ENCODE measurements around the gene IKZF1.

The IKZF1 gene

DNA sequence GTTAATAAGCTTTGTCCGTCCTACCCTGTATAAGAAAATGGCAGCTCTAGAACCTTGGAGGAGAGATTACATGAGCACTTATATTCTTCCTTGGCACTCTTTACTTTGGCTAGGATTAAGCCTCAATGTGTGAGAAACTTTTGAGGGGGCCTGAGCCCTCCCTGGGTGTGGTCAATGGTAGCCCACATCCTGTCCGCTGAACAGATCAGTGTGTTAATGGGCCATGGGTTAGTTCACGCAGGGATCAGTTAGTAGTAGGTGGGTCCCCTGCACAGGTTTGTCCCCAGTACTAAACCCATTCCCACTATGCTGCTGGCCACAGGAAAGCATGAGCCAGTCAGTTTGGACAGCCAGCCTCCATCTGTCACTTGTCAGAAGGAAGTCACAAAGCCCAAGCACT, 20.2 kb upstream of the IKZF1 start:
- no peak for DNase-seq

DNA sequence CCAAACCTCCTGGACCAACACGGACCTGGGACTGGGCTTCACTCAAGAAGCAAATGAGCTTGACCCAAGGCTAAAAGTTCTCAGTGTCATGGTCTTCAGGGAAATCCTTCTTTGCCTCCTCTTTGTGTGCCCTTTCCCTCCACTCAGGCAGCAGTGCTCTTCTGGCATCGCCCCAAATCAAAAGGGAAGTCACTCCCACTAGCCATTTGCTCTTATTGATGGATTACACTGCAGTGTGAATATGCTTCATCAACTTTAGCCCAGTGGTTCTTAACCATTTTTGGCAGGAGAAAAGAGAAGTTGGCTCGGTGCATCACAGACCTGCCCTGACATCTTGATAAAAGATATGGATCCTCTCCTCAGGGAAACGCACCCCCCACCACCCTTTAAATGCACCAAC, 19.2 kb upstream of the IKZF1 start:
- no peak for DNase-seq

- DNase-seq = no peak
These were observed 17.4 kb upstream of the IKZF1 start for GRCh38 chr7:50287129-50287528.

DNA sequence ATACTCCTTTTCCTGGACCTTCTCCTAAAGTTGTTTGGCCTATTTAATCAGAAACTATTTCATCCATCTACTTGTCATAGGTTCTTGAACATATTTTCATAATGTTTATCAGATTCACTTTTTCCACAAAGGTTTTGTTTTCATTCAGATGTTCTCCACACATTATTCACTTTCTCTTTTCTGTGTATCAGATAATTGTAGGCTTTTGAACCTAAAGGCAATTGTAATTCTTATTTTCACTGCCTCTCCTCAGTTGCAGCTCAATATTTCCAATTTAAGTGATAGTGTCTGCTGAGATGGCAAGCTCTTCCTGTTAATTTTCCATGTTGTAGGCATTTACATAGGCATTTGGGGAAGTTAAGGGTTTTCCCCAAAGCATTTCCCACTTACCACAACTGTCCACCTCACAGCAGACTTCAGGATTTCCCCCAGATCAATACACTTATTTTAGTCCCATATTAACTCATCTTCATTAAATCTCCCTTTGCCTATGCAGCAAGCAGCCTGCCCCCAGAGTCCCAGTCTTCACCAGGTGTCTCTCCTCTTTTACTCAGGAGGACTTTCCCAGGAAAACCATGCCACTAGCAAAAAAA, 12.3 kb upstream of the IKZF1 start:
- DNase-seq = no peak

DNA sequence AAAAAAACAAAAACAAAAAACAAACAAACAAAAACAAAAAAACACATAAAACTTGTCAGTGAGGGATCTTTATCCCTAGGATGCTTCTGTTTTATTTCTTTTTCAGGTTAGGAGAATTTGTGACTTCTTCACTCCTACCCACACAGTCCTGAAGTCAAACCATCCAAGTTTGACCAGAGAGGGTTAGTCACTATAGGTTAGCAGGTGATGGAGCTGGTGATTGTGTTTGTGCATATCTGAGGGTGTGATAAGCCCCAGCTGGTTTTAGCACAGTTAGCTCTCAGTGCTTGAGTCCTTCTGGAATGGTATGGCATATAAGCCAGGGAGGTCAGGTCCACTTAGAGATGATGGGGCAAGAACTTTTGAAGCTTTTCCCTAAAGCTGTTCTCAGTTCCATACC, 11.8 kb upstream of the IKZF1 start:
- DNase-seq = no peak

DNA sequence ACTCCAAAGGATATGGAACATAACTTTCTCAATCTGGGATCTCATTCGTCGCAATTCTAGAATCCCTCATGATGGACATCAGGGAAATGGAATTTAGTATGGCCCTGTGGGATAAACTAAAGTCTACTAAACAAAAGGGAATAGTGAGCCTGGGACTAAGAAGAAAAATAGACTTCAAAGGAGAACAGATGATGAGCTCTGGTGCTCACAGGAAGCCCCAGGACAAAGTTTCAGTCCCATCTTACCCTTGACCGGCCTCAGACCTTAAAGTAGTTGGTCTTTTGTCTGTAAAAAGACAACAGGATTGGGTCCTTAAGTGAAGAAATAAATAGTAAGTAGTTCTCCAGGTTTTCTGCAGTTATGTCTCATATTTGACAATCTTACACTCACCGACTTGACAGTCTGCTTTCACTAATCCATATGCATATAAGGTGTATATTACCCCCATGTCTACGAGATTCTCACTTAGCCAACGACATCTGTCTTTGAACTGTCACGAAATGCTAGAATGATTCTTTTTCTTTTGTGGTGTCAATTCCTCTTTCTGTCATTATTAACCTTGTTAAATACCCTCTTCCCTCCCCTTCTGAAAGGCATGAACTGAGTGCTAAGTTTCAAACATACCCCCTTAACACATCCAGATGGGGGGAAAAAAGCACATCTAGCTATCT, 10.9 kb upstream of the IKZF1 start:
- DNase-seq = no peak

DNA sequence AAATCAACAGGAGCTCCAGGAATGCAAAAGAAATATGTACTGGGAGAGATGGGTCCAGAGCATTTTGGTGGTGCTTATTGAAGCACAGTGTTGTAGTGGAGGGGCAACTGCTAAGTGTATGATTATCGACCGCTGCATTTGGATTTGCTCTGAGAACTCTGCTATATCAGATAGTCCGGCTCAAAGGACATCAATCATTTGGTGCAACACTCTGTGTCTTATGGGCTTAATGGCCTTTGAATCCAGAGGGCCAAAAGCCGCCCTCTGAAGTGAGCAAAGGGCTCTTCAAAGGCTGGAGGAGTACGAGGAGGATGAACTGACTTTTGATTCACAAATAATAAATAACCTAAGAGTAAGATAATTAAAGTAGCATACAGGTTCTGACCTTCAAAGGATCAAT, 9.4 kb upstream of the IKZF1 start:
- DNase-seq = no peak

GRCh38 chr7:50296799-50297198, 7.7 kb upstream of the IKZF1 start:
- no peak for DNase-seq

- DNase-seq = no peak
These were observed 5.5 kb upstream of the IKZF1 start for GRCh38 chr7:50298811-50299562.

DNA sequence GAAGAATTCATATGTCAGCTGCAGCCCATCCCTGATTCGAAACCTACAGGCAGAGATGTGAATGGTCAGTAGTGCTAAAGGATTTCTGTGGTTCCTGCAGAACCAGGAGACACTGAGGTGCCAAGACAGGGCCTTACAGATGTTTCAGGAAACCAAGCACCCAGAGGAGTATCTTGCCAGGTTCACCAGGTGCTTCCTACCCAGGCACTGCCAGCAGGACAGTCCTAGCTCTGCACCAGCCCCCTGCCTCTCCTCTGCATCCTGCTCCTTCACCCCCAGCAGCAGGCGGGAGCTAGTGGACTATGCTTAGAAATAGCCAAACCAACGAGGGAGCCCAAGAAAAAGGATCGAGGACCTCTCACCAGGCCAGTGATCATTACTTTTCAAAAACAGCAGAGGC, 4.2 kb upstream of the IKZF1 start:
- DNase-seq = no peak

DNA sequence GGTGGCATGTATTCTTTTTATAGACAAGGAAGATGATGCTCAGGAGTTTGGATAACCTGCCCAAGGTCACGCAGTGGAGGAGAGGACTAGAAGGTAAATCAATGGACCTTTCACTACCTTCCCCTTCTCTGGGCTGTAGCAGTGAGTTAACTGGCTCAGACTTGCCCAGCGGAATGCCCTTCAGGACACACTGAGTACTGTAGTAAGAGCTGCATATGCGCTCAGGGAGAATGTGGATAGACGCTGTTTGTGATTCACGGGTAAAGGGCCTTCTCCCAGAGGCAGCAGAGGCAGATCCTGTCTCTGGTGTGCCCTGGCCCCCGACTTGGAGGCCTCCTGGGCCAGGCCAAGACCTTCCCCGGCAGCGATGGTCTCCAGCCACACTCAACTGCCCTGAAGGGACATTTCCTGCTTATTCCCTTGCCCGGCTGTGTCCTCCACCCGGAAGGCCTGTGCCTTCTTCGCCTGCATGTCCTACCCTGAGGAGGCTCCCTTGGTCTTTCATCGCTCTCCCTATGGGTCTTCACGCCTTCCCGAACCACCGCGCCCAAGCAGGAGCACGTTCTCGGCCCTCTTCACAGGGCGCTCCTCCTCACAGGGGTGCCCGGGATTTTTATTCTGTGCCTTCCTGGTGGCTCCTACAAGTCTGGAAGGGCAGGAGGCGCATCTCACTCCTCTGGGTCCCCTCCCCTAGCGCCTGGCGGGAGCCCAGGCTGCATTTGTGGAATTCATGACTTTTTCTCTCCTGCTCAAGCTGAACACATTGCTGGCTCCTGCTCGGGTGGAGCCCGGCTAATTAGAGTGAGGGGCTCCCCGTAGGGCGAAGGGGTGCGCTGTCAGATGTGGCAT, 1.8 kb upstream of the IKZF1 start:
- DNase-seq = no peak

GRCh38 chr7:50303335-50304128, 984 bp upstream of the IKZF1 start:
- DNase-seq = peak in 1 of 2 donors; percentile 31

- peak; percentile 69 to 76 for DNase-seq
These were observed 531 bp downstream of the IKZF1 start for GRCh38 chr7:50304911-50305582.

GRCh38 chr7:50305583-50306493, 1.3 kb downstream of the IKZF1 start:
- DNase-seq = no peak

DNA sequence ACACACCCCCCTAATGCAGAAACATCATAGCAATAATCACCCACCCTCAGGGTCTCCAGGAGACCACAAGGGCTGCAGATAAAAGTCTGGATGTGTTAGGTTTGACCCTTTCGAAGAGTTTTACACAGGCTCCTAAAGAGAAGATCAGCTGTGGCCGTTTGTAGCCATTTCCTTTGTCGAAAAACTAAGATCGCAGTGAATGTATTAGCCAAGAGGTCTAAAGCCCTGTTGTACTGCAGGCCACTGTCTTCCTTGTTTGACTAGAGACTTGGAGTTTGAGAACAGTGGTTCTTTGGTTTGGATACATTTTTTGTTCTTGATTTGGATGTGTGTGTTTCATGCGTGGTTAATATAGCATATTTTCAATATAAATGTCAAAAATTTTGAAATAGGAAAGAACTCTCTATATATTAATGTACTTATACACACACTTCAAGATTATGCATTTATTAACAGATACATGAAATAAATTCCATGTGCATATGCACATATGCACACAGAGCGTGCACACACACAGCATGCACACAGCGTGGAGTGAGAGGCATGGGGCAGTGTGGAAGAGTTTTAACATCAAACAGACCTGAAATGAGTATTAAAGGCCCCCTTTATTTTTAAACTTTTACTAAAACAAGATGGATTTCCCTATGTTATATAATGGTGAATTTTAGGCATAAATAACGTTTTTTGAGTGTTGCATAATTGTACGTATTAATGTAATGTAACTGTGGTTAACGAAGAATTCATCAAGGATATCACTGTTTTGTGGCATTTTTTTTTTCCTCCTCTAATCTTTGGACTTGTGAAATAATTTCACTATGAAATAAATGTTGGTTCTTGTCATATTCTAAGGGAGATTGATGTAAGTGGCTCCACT, 2.2 kb downstream of the IKZF1 start:
- DNase-seq = no peak

- peak; percentile 77 to 80 for DNase-seq
These were observed 3.0 kb downstream of the IKZF1 start for GRCh38 chr7:50307368-50308032.

- DNase-seq = no peak
These were observed 3.7 kb downstream of the IKZF1 start for GRCh38 chr7:50308203-50308531.

DNA sequence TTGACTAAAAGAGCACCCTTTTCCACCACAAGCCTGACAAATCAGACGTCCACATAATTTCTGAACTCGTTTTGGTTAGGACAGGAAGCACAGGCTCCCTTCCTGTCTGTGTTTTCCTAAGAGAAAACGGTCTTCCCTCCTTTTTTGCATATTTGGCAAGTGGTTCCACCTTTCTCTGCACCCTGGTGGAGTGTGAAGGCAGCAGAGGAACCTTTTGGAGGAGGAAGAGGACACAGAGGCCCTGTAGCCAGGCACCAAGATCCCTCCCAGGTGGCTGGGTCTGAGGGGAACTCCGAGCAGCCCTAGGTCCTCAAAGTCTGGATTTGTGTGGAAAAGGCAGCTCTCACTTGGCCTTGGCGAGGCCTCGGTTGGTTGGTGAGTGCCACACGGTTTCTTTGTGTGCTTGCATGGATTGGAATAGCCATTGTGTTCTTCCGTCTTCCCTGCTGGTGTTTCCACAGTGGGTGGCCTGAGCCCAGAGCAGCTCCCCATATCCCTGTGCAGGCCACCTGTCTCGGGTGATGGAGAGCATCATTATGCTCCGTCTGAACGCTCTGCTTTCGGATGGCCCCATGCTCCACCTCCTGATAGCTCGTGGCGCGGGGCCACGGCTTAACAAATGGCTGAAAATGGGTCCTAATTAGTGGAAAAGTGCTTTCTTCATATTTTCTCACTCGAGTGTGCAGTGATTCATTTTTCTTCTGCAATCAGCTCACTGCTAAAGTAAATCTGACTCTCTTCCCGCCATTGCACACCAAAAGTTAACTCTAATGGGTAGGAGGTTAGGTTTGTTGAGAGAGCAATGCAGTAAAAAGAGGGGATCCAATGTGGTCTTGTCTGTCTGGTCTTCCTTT, 4.2 kb downstream of the IKZF1 start:
- DNase-seq = no peak
